SIG-M5 treated with dmso at 0.1 percent for 504 hours (cell line): ENCODE data around the gene RAD23B.
"Not testable (repeated sequence)": the region's sequence is repeated elsewhere in the genome, so short reads cannot be mapped to it uniquely, and the experiment has no call there.

Source experiments
- DNase-seq: peaks from one replicate; lab custom pipeline; 2025; ENCODE audit not compliant: unreplicated experiment; lab: John Stamatoyannopoulos, UW

The RAD23B gene

GRCh38 chr9:107292821-107293542, 9.9 kb downstream of the RAD23B start:
- peak; percentile 50 for DNase-seq

GRCh38 chr9:107293543-107294085, 10.5 kb downstream of the RAD23B start:
- DNase-seq, result no peak

- no peak for DNase-seq
Measured at GRCh38 chr9:107294756-107295155, 11.7 kb downstream of the RAD23B start.

- DNase-seq, result no peak
Measured at GRCh38 chr9:107295995-107296394, 12.9 kb downstream of the RAD23B start.

- not testable (repeated sequence) for DNase-seq
Measured at GRCh38 chr9:107296592-107296991, 13.5 kb downstream of the RAD23B start.

- no peak for DNase-seq
Measured at GRCh38 chr9:107299437-107299836, 16.4 kb downstream of the RAD23B start.

GRCh38 chr9:107306308-107306707, 23.2 kb downstream of the RAD23B start:
- DNase-seq, result no peak

- DNase-seq, result no peak
Measured at GRCh38 chr9:107307331-107307730, 24.3 kb downstream of the RAD23B start.

- DNase-seq, result no peak
Measured at GRCh38 chr9:107308461-107308860, 25.4 kb downstream of the RAD23B start.

- no peak for DNase-seq
Measured at GRCh38 chr9:107309271-107309670, 26.2 kb downstream of the RAD23B start.

- DNase-seq, result no peak
Measured at GRCh38 chr9:107312376-107313050, 29.4 kb downstream of the RAD23B start.

GRCh38 chr9:107313555-107314096, 30.5 kb downstream of the RAD23B start:
- DNase-seq, result no peak

GRCh38 chr9:107314763-107315162, 31.7 kb downstream of the RAD23B start:
- no peak for DNase-seq

GRCh38 chr9:107316795-107317661, 33.9 kb downstream of the RAD23B start:
- DNase-seq, result no peak

- DNase-seq, result no peak
Measured at GRCh38 chr9:107322643-107323042, 39.6 kb downstream of the RAD23B start.

GRCh38 chr9:107323836-107324585, 40.9 kb downstream of the RAD23B start:
- DNase-seq, result no peak

- DNase-seq, result no peak
Measured at GRCh38 chr9:107325842-107326241, 42.8 kb downstream of the RAD23B start.

GRCh38 chr9:107328510-107328909, 45.4 kb downstream of the RAD23B start:
- DNase-seq, result no peak

- DNase-seq, result no peak
Measured at GRCh38 chr9:107330420-107330819, 47.3 kb downstream of the RAD23B start.

- DNase-seq, result no peak
Measured at GRCh38 chr9:107332883-107333282, 49.8 kb downstream of the RAD23B start.
